WTC11 (cell line): ENCODE measurements around the gene ARHGAP26. TPM values are rescaled to one million over a fixed set of nuclear protein-coding genes. Genes with fewer than 3 reads are reported as not detected.

Experiments used
- ATAC-seq: fragments of 200-7000 bp; cut with Tn5 transposase; 2 replicates; pipeline ENCODE4 v1.10.0; 2021; ENCODE audit warnings: mild to moderate bottlenecking, moderate library complexity
- CTCF ChIA-PET: fragments of 300-600 bp; sonication (Branson Sonifier 250); formaldehyde crosslinking; loops from one replicate; lab custom pipeline; 2021; ENCODE audit warnings: antibody characterized with exemption; lab: Charles Lee
- POLR2A ChIA-PET: fragments of 350-600 bp; sonication (Branson Sonifier 250); formaldehyde crosslinking; loops from one replicate; lab custom pipeline; 2021; ENCODE audit warnings: antibody characterized with exemption; lab: Charles Lee
- DNase-seq: peaks from one replicate; pipeline ENCODE4 v3.0.0; 2021; ENCODE audit warnings: low spot score
- H3K27ac Mint-ChIP-seq: 2 replicates; pipeline ENCODE4 v1.8.0; 2021; ENCODE audit warnings: mixed read lengths
- H3K27me3 Mint-ChIP-seq: 2 replicates; pipeline ENCODE4 v1.8.0; 2021; ENCODE audit warnings: low read depth, mild to moderate bottlenecking, moderate library complexity, mixed read lengths
- H3K36me3 Mint-ChIP-seq: 2 replicates; pipeline ENCODE4 v1.8.0; 2021; ENCODE audit warnings: mixed read lengths
- H3K4me1 Mint-ChIP-seq: 2 replicates; pipeline ENCODE4 v1.8.0; 2022; ENCODE audit warnings: mixed read lengths
- H3K4me3 Mint-ChIP-seq: 2 replicates; pipeline ENCODE4 v1.8.0; 2021; ENCODE audit warnings: mild to moderate bottlenecking, moderate library complexity, mixed read lengths
- H3K9me3 Mint-ChIP-seq: 2 replicates; pipeline ENCODE4 v1.8.0; 2021; ENCODE audit warnings: mixed read lengths
- E2F4 ChIP-seq: sonication (generic); formaldehyde crosslinking; IDR thresholded peaks from 2 replicates; pipeline ENCODE4 v1.8.1; 2022; ENCODE audit warnings: low read depth, mild to moderate bottlenecking, moderate library complexity, missing genetic modification reagents, borderline replicate concordance
- EMX1 ChIP-seq: fragments of 250-450 bp; sonication (Bioruptor Pico); IDR thresholded peaks from 2 replicates; pipeline ENCODE4 v1.8.0; 2021; ENCODE audit warnings: mild to moderate bottlenecking
- FOXP1 ChIP-seq: sonication (generic); formaldehyde crosslinking; IDR thresholded peaks from 2 replicates; pipeline ENCODE4 v1.8.0; 2022; ENCODE audit warnings: missing genetic modification reagents, mild to moderate bottlenecking, moderate library complexity, borderline replicate concordance
- GTF2I ChIP-seq: fragments of 250-450 bp; sonication (Bioruptor Pico); conservative IDR thresholded peaks from 2 replicates; pipeline ENCODE4 v1.4.0; 2021; ENCODE audit warnings: mild to moderate bottlenecking
- IRF1 ChIP-seq: sonication (generic); formaldehyde crosslinking; IDR thresholded peaks from 2 replicates; pipeline ENCODE4 v1.8.0; 2023; ENCODE audit warnings: missing genetic modification reagents
- JAZF1 ChIP-seq: fragments of 250-450 bp; sonication (Bioruptor Pico); IDR thresholded peaks from 2 replicates; pipeline ENCODE4 v1.9.0; 2021; ENCODE audit warnings: moderate library complexity, mild to moderate bottlenecking, inconsistent platforms
- NFE2L1 ChIP-seq: sonication (generic); formaldehyde crosslinking; IDR thresholded peaks from 2 replicates; pipeline ENCODE4 v1.8.1; 2023; ENCODE audit warnings: missing genetic modification reagents
- RELA ChIP-seq: sonication (generic); formaldehyde crosslinking; IDR thresholded peaks from 2 replicates; pipeline ENCODE4 v1.8.1; 2022; ENCODE audit warnings: missing genetic modification reagents, mild to moderate bottlenecking, borderline replicate concordance
- SMAD3 ChIP-seq: sonication (generic); formaldehyde crosslinking; IDR thresholded peaks from 2 replicates; pipeline ENCODE4 v1.8.0; 2022; ENCODE audit warnings: missing genetic modification reagents, mild to moderate bottlenecking, borderline replicate concordance
- ZMAT4 ChIP-seq: fragments of 250-450 bp; sonication (Bioruptor Pico); IDR thresholded peaks from 2 replicates; pipeline ENCODE4 v1.9.0; 2021; ENCODE audit warnings: mild to moderate bottlenecking
- ZNF317 ChIP-seq: sonication (generic); formaldehyde crosslinking; IDR thresholded peaks from 2 replicates; pipeline ENCODE4 v1.8.1; 2023; ENCODE audit warnings: low read depth, mild to moderate bottlenecking, moderate library complexity, missing genetic modification reagents, borderline replicate concordance
- ZNF416 ChIP-seq: fragments of 250-450 bp; sonication (Bioruptor Pico); IDR thresholded peaks from 2 replicates; pipeline ENCODE4 v1.9.0; 2021; ENCODE audit warnings: mild to moderate bottlenecking, inconsistent platforms
- ZNF425 ChIP-seq: fragments of 250-450 bp; sonication (Bioruptor Pico); conservative IDR thresholded peaks from 2 replicates; pipeline ENCODE4 v1.9.0; 2021; ENCODE audit warnings: mild to moderate bottlenecking
- total RNA-seq: library from RNA; stranded (reverse); gene quantifications from 3 replicates; pipeline ENCODE4 v1.2.3, GENCODE V29; 2021
- TF ChIP-seq, protein P1 (sequence below): sonication (generic); formaldehyde crosslinking; IDR thresholded peaks from 2 replicates; pipeline ENCODE4 v1.8.0; 2022; ENCODE audit warnings: mild to moderate bottlenecking, missing genetic modification reagents
- TF ChIP-seq, protein P2 (sequence below): sonication (generic); formaldehyde crosslinking; conservative IDR thresholded peaks from 2 replicates; pipeline ENCODE4 v1.8.1; 2022; ENCODE audit warnings: mild to moderate bottlenecking, missing genetic modification reagents
- TF ChIP-seq, protein P3 (sequence below): sonication (generic); formaldehyde crosslinking; IDR thresholded peaks from 2 replicates; pipeline ENCODE4 v1.8.1; 2023; ENCODE audit warnings: mild to moderate bottlenecking, missing genetic modification reagents, moderate library complexity
- TF ChIP-seq, protein P4 (sequence below): sonication (generic); formaldehyde crosslinking; IDR thresholded peaks from 2 replicates; pipeline ENCODE4 v1.8.1; 2023; ENCODE audit warnings: mild to moderate bottlenecking, missing genetic modification reagents, moderate library complexity

Gene ARHGAP26
- total RNA-seq, 1 experiment from 2014 or later = 22.3 TPM

DNA sequence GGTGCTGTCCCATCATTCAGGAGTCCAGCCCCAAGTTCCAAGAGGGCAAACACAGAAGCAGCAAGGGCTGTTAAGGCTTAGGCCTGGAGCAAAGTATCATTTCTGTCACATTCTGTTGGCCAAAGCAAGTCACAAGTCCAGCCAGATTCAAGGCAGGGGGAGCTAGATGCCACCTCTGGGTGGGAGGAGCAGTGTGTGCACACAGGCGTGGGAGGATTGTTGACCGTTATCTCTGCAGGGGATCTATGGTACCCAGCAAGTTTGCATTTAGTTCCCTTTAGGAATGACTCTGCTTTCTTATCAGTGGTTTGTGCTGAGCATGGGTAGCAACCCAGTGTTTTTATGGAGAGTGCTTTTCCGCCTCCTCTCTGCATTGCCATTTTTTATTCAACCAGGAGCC is 354.4 kb downstream of the ARHGAP26 start:
- ATAC-seq (no peak), DNase-seq (no peak)
- TF ChIP-seq RELA (no peak), ZMAT4 (CRISPR knock-in tag) (no peak), JAZF1 (CRISPR knock-in tag) (no peak), GTF2I (CRISPR knock-in tag) (no peak), FOXP1 (CRISPR knock-in tag) (no peak), E2F4 (CRISPR knock-in tag) (no peak), IRF1 (CRISPR knock-in tag) (no peak), ZNF416 (CRISPR knock-in tag) (no peak), ZNF425 (CRISPR knock-in tag) (no peak), SMAD3 (CRISPR knock-in tag) (no peak), ZNF317 (CRISPR knock-in tag) (no peak), EMX1 (no peak), NFE2L1 (CRISPR knock-in tag) (no peak)
- TF ChIP-seq, protein P1, sequence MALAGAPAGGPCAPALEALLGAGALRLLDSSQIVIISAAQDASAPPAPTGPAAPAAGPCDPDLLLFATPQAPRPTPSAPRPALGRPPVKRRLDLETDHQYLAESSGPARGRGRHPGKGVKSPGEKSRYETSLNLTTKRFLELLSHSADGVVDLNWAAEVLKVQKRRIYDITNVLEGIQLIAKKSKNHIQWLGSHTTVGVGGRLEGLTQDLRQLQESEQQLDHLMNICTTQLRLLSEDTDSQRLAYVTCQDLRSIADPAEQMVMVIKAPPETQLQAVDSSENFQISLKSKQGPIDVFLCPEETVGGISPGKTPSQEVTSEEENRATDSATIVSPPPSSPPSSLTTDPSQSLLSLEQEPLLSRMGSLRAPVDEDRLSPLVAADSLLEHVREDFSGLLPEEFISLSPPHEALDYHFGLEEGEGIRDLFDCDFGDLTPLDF (CRISPR knock-in tag) = no peak
- TF ChIP-seq, protein P2, sequence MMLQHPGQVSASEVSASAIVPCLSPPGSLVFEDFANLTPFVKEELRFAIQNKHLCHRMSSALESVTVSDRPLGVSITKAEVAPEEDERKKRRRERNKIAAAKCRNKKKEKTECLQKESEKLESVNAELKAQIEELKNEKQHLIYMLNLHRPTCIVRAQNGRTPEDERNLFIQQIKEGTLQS (CRISPR knock-in tag) = no peak
- TF ChIP-seq, protein P3, sequence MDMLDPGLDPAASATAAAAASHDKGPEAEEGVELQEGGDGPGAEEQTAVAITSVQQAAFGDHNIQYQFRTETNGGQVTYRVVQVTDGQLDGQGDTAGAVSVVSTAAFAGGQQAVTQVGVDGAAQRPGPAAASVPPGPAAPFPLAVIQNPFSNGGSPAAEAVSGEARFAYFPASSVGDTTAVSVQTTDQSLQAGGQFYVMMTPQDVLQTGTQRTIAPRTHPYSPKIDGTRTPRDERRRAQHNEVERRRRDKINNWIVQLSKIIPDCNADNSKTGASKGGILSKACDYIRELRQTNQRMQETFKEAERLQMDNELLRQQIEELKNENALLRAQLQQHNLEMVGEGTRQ (CRISPR knock-in tag) = no peak
- TF ChIP-seq, protein P4, sequence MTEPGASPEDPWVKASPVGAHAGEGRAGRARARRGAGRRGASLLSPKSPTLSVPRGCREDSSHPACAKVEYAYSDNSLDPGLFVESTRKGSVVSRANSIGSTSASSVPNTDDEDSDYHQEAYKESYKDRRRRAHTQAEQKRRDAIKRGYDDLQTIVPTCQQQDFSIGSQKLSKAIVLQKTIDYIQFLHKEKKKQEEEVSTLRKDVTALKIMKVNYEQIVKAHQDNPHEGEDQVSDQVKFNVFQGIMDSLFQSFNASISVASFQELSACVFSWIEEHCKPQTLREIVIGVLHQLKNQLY (CRISPR knock-in tag) = no peak
- peaks cover 42% of the 10 kb centered on the region for H3K4me1 Mint-ChIP-seq
- H3K9me3 Mint-ChIP-seq = peaks cover 20% of the 10 kb centered on the region
- ChIA-PET CTCF (no interaction called here), POLR2A (interaction anchor here (0.6 kb wide), 1 partner anchor 49 kb away, joined by 9 read pairs; no protein-coding TSS in a partner anchor)
- H3K36me3 Mint-ChIP-seq = peaks cover 28% of the 10 kb centered on the region
- H3K27ac Mint-ChIP-seq = no peak overlapping the region
- H3K4me3 Mint-ChIP-seq = no peak overlapping the region
- H3K27me3 Mint-ChIP-seq = no peaks in the 10 kb centered on the region
